ENCODE data around the gene ACTR10. TPM values are rescaled to one million over a fixed set of nuclear protein-coding genes. Genes with fewer than 3 reads are reported as not detected.
A peak's percentile ranks its signal among the peaks of the same experiment; 100 is the strongest.

ACTR10 gene
- total and polyA plus RNA-seq, 9 of the 15 experiments (the other 6 are each of a cell fraction or from before 2014, with no cell fraction given): 22.0 to 66.1 (median 34.1) TPM

DNA sequence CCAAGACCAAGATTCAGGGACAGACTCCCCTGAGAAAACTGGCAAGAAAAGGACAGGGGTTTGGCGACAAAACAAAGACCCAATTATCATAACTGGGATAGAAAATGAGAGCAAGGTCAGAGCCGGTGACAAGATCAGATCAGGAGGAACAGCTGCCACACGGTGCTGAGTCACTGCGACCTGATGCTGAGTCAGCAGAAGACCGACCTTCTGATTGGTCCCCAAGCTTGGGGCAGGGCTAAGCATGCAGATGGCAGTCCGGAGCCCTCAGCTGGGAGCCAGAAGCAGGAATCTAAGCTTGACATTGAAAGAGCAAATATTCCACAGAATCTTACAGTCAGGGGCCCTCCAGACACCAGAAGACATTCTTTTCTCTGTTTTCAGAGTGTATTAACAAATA is 28.9 kb upstream of the ACTR10 start (continued):
- TF ChIP-seq, protein P1, sequence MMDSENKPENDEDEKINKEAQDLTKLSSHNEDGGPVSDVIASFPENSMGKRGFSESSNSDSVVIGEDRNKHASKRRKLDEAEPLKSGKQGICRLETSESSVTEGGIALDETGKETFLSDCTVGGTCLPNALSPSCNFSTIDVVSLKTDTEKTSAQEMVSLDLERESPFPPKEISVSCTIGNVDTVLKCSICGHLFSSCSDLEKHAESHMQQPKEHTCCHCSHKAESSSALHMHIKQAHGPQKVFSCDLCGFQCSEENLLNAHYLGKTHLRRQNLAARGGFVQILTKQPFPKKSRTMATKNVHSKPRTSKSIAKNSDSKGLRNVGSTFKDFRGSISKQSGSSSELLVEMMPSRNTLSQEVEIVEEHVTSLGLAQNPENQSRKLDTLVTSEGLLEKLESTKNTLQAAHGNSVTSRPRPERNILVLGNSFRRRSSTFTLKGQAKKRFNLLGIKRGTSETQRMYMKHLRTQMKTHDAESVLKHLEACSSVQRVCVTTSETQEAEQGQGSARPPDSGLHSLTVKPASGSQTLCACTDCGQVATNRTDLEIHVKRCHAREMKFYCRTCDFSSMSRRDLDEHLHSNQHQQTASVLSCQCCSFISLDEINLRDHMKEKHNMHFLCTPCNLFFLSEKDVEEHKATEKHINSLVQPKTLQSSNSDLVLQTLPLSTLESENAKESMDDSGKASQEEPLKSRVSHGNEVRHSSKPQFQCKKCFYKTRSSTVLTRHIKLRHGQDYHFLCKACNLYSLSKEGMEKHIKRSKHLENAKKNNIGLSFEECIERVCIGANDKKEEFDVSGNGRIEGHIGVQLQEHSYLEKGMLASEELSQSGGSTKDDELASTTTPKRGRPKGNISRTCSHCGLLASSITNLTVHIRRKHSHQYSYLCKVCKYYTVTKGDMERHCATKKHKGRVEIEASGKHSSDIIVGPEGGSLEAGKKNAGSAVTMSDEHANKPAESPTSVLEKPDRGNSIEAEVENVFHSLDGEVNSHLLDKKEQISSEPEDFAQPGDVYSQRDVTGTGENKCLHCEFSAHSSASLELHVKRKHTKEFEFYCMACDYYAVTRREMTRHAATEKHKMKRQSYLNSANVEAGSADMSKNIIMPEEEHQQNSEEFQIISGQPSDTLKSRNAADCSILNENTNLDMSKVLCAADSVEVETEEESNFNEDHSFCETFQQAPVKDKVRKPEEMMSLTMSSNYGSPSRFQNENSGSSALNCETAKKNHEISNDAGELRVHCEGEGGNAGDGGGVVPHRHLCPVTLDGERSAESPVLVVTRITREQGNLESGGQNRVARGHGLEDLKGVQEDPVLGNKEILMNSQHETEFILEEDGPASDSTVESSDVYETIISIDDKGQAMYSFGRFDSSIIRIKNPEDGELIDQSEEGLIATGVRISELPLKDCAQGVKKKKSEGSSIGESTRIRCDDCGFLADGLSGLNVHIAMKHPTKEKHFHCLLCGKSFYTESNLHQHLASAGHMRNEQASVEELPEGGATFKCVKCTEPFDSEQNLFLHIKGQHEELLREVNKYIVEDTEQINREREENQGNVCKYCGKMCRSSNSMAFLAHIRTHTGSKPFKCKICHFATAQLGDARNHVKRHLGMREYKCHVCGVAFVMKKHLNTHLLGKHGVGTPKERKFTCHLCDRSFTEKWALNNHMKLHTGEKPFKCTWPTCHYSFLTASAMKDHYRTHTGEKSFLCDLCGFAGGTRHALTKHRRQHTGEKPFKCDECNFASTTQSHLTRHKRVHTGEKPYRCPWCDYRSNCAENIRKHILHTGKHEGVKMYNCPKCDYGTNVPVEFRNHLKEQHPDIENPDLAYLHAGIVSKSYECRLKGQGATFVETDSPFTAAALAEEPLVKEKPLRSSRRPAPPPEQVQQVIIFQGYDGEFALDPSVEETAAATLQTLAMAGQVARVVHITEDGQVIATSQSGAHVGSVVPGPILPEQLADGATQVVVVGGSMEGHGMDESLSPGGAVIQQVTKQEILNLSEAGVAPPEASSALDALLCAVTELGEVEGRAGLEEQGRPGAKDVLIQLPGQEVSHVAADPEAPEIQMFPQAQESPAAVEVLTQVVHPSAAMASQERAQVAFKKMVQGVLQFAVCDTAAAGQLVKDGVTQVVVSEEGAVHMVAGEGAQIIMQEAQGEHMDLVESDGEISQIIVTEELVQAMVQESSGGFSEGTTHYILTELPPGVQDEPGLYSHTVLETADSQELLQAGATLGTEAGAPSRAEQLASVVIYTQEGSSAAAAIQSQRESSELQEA (IDR thresholded peaks at IDR 0.05; ENCODE audit: low read depth): no peak
- TF ChIP-seq RNF2 (IDR thresholded peaks at IDR 0.05): no peak
- TF ChIP-seq ZNF175 (CRISPR knock-in tag; IDR thresholded peaks at IDR 0.05; ENCODE audit: low read depth): no peak
- no peak for TF ChIP-seq FOXK2 (conservative IDR thresholded peaks at IDR 0.05 in 1 of 2, IDR thresholded peaks at IDR 0.05 in 1 of 2; ENCODE audit: low read depth in 2 of 2)
- 0 out of 2 replicates have a peak, but pooled peaks have one; percentile 23 for TF ChIP-seq SMAD4 (CRISPR knock-in tag; conservative IDR thresholded peaks at IDR 0.05)
- TF ChIP-seq ZC3H4 (CRISPR knock-in tag; IDR thresholded peaks at IDR 0.05; ENCODE audit: borderline replicate concordance): no peak
- no peak for TF ChIP-seq ZNF146 (CRISPR knock-in tag; IDR thresholded peaks at IDR 0.05; ENCODE audit: unreplicated experiment)
- TF ChIP-seq, protein P2, sequence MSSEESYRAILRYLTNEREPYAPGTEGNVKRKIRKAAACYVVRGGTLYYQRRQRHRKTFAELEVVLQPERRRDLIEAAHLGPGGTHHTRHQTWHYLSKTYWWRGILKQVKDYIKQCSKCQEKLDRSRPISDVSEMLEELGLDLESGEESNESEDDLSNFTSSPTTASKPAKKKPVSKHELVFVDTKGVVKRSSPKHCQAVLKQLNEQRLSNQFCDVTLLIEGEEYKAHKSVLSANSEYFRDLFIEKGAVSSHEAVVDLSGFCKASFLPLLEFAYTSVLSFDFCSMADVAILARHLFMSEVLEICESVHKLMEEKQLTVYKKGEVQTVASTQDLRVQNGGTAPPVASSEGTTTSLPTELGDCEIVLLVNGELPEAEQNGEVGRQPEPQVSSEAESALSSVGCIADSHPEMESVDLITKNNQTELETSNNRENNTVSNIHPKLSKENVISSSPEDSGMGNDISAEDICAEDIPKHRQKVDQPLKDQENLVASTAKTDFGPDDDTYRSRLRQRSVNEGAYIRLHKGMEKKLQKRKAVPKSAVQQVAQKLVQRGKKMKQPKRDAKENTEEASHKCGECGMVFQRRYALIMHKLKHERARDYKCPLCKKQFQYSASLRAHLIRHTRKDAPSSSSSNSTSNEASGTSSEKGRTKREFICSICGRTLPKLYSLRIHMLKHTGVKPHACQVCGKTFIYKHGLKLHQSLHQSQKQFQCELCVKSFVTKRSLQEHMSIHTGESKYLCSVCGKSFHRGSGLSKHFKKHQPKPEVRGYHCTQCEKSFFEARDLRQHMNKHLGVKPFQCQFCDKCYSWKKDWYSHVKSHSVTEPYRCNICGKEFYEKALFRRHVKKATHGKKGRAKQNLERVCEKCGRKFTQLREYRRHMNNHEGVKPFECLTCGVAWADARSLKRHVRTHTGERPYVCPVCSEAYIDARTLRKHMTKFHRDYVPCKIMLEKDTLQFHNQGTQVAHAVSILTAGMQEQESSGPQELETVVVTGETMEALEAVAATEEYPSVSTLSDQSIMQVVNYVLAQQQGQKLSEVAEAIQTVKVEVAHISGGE (CRISPR knock-in tag; IDR thresholded peaks at IDR 0.05): no peak
- TF ChIP-seq E2F8 (IDR thresholded peaks at IDR 0.05; ENCODE audit: low read depth, partially characterized antibody): no peak
- no peak for TF ChIP-seq RFX5 (IDR thresholded peaks at IDR 0.05; ENCODE audit: low read depth, low read length)
- no peak for TF ChIP-seq ZSCAN29 (IDR thresholded peaks at IDR 0.05)
- TF ChIP-seq FOXM1 (IDR thresholded peaks at IDR 0.05; ENCODE audit: low read depth): 0 out of 2 replicates have a peak, but pooled peaks have one; percentile 32
- no peak for TF ChIP-seq FOXM1 (CRISPR knock-in tag; IDR thresholded peaks at IDR 0.05; ENCODE audit: low read depth)
- TF ChIP-seq ATF7 (IDR thresholded peaks at IDR 0.05): peak; percentile 62; the same call in 1 of the 2 replicates
